ENCODE data around the gene ASPRV1.

DNA sequence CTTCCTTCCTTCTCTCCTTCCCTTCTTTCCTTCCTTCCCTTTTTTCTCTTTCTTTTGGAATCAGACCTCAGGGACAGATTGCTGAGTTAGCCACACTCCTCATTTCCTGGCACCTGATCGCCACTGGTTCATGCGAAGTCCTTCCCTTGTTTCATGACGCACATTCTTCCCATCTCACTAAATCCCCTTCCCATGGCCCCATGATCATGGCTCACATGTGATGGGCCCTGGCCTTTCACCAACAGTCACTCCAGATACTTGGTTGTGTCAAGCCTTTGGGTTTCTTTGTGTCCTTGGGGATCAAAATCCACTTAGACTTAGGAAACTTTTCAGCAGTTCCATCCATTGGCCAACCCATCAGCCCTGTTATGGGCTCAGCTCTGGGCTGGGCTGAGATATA is 23.8 kb upstream of the ASPRV1 start:
- TF ChIP-seq POLR2AphosphoS5 (IDR thresholded peaks at IDR 0.05; ENCODE audit: insufficient read depth, low read depth, low read length) (no peak), POLR2A (IDR thresholded peaks at IDR 0.05; ENCODE audit: low read depth, low read length) (no peak), EZH2 (IDR thresholded peaks at IDR 0.05; ENCODE audit: borderline replicate concordance, low read depth, low read length, severe bottlenecking) (no peak), JUN (IDR thresholded peaks at IDR 0.05; ENCODE audit: borderline replicate concordance, insufficient read depth, insufficient read length, low read depth) (no peak), GATA2 (IDR thresholded peaks at IDR 0.05; ENCODE audit: insufficient read depth, insufficient read length, low read depth, low read length) (no peak), MYC (IDR thresholded peaks at IDR 0.05; ENCODE audit: low read depth, low read length) (no peak), FOS (IDR thresholded peaks at IDR 0.05; ENCODE audit: borderline replicate concordance, insufficient read depth, low read length) (no peak)
- TF ChIP-seq, protein P1, sequence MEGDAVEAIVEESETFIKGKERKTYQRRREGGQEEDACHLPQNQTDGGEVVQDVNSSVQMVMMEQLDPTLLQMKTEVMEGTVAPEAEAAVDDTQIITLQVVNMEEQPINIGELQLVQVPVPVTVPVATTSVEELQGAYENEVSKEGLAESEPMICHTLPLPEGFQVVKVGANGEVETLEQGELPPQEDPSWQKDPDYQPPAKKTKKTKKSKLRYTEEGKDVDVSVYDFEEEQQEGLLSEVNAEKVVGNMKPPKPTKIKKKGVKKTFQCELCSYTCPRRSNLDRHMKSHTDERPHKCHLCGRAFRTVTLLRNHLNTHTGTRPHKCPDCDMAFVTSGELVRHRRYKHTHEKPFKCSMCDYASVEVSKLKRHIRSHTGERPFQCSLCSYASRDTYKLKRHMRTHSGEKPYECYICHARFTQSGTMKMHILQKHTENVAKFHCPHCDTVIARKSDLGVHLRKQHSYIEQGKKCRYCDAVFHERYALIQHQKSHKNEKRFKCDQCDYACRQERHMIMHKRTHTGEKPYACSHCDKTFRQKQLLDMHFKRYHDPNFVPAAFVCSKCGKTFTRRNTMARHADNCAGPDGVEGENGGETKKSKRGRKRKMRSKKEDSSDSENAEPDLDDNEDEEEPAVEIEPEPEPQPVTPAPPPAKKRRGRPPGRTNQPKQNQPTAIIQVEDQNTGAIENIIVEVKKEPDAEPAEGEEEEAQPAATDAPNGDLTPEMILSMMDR (IDR thresholded peaks at IDR 0.05; ENCODE audit: extremely low read depth in 1 of 2, insufficient read depth in 1 of 2, low read depth in 1 of 2, low read length in 2 of 2) = no peak
- TF ChIP-seq, protein P2, sequence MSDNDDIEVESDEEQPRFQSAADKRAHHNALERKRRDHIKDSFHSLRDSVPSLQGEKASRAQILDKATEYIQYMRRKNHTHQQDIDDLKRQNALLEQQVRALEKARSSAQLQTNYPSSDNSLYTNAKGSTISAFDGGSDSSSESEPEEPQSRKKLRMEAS (IDR thresholded peaks at IDR 0.05; ENCODE audit: insufficient read depth, insufficient read length) = no peak

Measured in endothelial cell of umbilical vein (primary cell).